ENCODE data around the gene CARNS1.
A peak's percentile ranks its signal among the peaks of the same experiment; 100 is the strongest.
"Not testable (repeated sequence)": the region's sequence is repeated elsewhere in the genome, so short reads cannot be mapped to it uniquely, and the experiment has no call there.

Gene CARNS1

DNA sequence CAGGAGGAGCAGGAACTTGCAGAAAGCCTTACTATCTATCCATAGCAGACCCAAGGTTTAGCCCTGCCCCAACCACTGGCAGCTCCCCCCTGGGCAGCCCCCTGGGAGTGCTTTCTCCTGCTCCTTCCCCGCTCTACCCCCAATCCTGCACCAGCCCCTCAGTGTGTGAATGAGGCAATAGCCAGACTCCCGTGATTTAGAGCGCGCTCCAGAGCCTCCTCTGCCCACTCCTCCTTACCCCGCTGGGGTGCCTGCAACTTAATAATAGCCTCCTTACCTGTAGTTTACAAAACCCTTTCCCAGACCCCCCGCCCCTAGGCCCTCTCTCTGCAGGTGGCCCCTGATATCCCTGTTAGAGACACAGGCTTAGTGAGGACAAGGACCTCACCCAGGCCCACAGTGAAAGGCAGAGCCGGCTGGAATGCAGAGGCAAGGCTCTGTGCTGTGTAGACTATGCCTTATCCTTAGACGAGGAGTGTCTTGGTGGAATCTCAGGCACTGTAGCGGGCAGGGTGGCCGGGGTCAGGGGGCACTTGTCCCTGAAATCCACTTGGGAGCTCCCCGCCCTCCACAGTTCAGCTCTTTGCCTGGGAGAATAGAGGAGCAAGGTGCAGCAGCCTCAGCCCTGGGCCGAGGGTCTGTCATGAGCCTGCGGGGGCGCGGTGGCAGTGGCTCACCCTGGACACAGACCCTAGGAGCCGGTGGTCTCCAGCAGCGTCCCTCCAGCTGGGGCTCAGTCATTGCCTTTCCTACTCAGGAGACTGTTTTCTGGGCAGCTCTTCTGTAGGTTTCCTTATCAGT lies 4.3 kb upstream of the CARNS1 start:
- DNase-seq, result no peak

GRCh38 chr11:67411785-67412152 lies 3.7 kb upstream of the CARNS1 start:
- DNase-seq, result no peak

GRCh38 chr11:67412495-67413179 lies 2.8 kb upstream of the CARNS1 start:
- DNase-seq, result no peak

GRCh38 chr11:67413266-67413849 lies 2.1 kb upstream of the CARNS1 start:
- DNase-seq, result no peak

DNA sequence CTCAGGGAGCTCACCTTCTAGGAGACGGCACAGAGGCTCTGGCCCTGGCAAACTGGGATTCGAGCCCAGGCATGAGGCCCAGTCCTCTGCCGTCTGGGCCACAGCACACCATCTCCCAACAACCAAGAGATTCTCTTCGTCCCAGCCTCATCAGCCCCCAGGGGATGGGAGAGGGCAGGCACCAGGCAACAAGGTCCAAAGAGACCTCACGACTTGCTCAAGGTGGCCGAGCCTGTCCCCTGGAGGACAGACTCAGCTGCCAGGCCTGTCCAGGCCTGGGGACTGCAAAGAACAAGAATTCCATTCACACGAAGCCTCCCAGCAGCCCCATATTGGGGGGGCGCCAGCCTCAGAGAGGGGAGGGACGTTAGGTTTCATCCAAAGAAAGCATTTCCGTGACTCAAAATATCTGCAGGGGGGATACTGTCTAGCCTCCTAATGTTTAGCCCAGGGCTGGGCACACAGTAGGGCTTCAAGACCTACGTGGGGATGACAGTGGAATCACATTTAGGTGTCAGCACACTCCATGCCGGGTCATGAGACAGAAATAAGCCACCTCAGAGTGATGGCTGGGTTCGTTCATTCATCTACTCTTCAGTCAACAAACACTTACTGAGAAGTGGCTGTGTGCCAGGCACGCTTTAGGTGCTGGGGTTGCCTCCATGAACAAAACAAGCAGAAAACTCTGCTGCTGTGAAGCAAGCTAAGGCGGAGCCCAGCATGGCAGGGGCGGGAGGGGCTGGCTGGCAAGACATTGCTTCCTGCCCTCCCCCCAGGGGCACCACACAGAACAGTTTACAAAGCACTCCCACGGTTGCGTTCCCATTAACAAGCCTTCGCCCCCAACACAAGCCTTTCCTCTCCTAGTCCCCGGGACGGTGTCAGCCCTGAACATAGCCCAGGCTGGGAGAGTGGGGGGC lies 1.2 kb downstream of the CARNS1 start:
- peak; percentile 48 for DNase-seq

- no peak for DNase-seq
Measured at GRCh38 chr11:67417425-67417824, 1.9 kb downstream of the CARNS1 start.

- DNase-seq, result no peak
Measured at GRCh38 chr11:67418476-67419281, 3.2 kb downstream of the CARNS1 start.

DNA sequence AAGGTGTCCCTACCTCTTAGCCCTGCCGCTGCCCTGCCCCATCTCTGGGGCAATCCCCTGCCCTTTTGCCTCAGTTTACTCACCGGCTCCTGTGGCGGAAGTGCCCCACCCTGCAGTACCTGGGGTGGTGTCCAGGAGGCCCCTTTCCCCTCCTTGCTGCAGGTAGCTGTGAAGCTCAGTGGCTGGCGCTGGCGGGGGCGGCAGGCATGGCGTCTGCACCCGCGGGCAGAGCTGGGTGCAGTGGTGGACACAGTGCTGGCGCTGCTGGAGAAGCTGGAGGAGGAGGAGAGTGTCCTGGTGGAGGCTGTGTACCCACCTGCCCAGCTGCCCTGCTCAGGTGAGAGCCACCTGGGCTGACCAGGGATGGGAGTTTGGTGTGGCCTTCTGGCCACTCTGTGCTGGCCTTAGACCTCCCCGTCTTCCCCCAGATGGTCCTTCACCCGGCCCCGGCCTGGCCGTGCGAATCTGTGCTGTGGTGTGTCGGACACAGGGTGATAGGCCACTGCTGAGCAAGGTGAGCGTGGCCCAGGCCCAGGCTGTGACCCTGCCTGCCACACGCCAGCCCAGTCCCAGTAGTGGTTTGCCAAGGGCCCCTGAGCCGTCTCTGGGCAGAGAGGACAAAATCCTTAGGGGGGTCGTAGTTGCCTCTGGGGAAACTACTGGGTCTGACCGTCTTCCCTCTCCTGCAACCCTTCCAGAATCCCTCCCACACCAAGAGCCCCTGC lies 4.0 kb downstream of the CARNS1 start:
- DNase-seq, result no peak

DNA sequence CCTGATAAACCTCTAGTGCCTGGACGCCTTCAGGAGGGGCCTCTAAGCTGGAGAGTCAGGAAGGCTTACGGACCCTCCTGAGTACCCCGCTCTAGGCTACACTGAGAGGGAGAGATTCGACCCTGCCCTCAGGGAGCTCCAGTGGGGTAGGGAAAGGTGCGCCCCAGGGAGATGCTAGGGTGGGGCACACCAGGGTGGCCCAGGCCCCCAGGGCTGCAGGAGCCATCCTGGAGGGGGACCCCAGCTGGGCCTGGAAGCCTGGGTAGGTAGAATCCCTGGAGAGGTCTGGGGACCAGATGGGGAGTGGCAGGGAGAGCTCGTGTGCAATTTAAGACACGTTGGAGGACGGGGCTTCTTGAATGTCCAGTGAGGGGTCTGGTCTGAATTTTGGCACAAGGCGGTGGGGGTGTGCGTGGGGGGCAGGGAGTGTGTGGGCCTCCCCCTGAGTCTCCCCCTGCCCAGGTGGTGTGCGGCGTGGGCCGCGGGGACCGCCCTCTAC lies 4.7 kb downstream of the CARNS1 start:
- no peak for DNase-seq

GRCh38 chr11:67420646-67421429 lies 5.4 kb downstream of the CARNS1 start:
- peak; percentile 93 for DNase-seq

GRCh38 chr11:67421430-67422031 lies 6.1 kb downstream of the CARNS1 start:
- DNase-seq, result no peak

DNA sequence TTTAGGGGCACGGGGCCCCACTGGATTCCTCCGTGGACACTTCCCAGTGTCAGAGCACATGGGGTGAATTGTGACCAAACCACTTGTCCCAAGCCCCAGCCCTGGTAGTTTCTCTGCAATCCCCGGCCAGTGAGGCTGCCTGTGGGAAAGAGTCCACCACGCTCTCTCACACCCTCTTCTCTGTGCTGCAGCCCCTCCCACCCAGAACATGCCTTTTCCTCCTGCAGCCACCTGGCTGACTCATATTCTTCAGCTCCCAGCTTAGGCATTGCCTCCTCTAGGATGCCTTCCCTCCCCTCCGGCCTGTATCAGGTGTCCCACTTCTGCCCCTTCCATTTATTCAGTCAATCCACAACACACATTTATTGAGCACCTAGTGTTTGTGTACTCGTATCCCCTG lies 7.4 kb downstream of the CARNS1 start:
- no peak for DNase-seq

GRCh38 chr11:67423466-67423865 lies 8.0 kb downstream of the CARNS1 start:
- no peak for DNase-seq

DNA sequence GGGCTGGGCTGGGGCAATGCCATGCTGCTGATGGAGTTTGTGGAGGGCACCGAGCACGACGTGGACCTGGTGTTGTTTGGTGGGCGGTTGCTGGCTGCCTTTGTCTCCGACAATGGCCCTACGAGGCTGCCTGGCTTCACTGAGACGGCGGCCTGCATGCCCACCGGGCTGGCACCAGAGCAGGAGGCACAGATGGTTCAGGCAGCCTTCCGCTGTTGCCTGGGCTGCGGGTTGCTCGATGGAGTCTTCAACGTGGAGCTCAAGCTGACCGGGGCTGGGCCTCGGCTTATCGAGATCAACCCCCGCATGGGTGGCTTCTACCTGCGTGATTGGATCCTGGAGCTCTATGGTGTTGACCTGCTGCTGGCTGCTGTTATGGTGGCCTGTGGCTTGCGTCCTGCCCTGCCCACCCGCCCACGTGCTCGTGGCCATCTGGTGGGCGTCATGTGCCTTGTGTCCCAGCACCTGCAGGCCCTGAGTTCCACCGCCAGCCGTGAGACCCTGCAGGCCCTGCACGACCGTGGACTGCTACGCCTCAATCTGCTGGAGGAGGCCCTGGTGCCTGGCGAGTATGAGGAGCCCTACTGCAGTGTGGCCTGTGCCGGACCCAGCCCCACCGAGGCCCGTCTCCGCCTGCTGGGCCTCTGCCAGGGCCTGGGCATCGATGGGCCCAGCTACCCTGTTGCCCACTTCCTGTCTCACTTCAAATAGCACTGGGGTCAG lies 8.6 kb downstream of the CARNS1 start:
- DNase-seq, result no peak

DNA sequence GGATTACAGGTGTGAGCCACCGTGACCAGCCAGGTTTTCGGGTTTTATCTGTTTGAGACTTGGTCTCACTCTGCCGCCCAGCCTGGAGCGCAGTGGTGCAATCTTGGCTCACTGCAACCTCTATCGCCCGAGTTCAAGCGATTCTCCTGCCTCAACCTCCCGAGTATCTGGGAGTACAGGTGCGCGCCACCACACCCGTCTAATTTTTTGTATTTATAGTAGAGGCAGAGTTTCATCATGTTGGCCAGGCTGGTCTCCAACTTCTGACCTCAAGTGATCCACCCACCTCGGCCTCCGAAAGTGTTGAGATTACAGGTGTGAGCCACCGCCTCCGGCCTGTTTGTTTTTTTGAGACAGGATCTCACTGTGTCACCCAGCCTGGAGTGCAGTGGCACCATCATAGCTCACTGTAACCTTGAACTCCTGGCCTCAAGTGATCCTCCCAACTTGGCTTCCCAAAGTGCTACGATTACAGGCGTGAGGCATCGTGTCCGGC lies 11.9 kb downstream of the CARNS1 start:
- DNase-seq, result not testable (repeated sequence)

DNA sequence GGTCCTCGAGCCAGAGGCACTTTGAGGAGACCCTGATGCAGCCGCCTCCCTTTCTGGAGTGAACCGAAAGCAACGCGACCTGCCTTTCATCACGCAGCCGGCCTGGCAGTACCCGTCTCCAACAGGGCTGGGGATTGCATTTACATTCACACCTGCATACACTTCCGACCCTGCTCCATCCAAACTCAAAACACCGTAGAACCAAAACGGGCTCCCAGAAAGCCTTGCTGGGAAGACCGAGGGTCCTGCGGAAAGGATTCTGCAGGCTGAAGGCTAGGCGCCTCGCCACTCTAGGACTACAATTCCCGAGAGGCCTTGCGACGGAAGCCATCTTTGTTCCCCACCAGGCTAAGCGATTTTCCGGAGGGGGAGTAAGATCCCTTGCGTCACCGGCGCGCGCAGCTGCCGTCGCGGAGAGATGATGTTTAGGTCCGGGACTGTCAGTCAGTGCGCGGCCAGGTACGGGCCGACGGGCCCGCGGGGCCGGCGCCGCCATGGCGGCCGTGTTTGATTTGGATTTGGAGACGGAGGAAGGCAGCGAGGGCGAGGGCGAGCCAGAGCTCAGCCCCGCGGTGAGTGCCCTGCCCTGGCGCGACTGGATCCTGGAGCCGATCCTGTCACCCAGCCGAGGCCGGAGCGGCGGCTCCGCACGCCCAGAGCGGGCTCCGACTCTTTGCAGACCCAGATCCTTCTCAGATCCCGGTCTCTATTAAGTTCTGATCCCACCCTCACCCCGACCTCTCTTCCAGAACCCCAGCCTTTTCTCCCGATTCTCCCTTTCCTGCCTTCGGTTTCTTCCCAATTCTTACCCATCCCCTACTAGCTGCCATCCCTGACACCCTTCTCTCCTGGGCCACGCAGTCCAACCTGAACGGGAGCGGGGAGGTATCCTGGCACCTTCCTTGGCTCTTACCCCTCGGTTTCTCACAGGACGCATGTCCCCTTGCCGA lies 12.8 kb downstream of the CARNS1 start, which contains the start of gene RPS6KB2:
TSS of gene RPS6KB2 (plus strand) at position 443 of the 950 bp plus-strand sequence. CDS start at position 495, 52 bp downstream.
- peak; percentile 96 for DNase-seq

GRCh38 chr11:67429038-67429668 lies 13.7 kb downstream of the CARNS1 start:
- DNase-seq, result no peak
